NCI-H774 (cell line): ENCODE measurements around the gene PPP1R9B.

ENCODE experiments used
- DNase-seq: peaks from one replicate; lab custom pipeline; 2025; lab: John Stamatoyannopoulos, UW

Gene PPP1R9B

GRCh38 chr17:50103252-50103651, 47.2 kb downstream of the PPP1R9B start:
- DNase-seq: no peak

- DNase-seq: no peak
Observed at GRCh38 chr17:50102164-50102991, 48.1 kb downstream of the PPP1R9B start.

- DNase-seq: no peak
Observed at GRCh38 chr17:50101346-50102163, 48.9 kb downstream of the PPP1R9B start.

- no peak for DNase-seq
Observed at GRCh38 chr17:50100921-50101345, 49.5 kb downstream of the PPP1R9B start.

DNA sequence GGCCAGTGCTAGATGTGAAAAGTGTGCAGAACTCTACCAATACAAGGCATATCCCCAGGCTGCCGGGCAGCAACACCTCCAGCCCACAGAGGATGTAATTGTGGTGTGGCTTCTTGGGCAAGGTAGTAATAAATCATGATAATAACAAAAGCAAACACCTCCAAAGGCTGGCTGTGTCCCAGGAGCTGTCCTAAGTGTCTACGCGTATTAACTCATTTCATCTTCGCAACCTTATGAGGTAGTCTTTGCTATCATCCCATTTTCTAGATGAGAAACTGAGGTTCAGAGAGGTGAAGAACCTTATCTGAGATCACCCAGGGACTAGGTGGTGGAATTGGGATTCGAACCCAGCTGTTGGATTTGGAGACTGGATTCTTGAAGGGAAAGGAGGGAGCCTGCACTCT, 50.0 kb downstream of the PPP1R9B start:
- no peak for DNase-seq

DNA sequence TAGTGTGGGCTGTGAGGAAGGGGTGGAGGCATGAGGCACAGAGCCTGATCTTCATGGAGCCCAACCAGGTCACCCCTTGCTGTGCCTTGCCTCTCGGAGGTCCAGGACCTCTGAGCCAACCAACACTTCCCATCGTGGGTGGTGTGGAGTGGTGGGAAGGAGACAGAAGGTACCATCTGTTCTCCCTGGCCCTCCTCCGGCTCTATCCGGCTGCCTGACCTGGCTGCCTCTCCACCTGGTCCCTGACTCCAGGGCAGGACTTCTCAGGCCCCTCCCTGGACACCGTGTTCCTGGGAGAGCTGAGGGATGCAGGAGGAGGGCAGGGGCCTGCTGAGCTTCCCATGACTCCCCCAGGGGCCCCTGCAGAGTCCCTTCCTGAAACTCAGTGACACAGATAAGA, 51.5 kb downstream of the PPP1R9B start:
- no peak for DNase-seq

DNA sequence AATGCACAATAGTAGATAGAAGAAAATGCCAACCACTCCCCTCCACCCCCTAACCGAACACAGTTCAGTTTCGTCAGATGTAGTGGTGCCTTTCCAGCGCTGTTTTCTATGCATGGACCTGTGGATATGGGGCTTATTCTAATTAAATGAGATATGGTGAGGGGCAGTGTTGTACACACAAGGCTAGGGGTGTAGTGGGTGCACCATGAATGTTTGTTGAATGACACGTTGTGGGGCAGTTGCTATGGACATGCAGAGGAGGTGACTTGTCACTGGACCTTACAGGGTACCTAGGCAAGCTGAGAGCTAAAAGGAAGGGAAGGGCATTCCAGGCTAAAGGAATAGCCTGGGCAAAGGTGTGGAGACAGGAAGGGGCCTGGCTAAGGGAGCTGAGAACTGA, 51.9 kb downstream of the PPP1R9B start:
- DNase-seq: no peak

GRCh38 chr17:50097926-50098325, 52.6 kb downstream of the PPP1R9B start:
- DNase-seq: no peak

- DNase-seq: no peak
Observed at GRCh38 chr17:50097455-50097854, 53.0 kb downstream of the PPP1R9B start.

DNA sequence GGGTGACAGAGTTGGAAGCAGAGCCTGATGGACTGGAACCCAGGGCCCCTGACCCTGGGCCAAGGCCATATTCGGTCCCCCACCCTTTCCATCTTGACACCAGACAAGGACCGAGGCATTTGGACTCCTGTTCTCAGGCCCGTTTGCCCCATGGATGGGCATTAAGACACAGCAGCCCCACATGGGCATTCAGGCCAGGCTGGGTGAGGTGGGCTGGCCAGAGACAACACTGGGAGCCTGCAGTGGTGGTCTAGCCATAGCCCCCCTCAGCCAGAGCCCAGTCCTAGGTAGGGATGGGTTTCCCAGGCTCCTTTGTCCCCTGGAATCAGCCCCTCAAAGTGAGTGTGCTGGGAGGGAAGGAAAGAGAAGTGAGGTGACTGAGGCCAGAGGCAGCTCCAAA, 53.7 kb downstream of the PPP1R9B start:
- no peak for DNase-seq

DNA sequence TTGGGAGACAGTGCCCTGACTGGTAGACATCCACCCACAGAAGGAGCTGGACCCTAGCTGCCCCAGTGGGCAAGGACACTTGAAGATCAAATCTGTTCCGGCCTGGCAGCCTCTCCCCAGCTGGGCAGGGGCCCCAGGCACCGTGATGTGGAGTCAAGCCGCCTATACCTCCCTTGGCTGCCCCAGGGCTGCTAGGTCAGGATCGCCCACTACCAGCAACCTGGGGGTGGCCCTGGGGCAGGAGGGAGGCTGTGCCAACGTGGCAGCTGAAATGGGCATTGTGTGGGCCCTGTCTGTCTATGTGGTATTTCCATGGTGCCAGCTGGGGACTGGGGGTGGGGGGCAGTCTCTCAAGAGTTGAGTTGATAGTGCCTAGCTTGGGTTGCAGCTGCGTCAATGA, 54.4 kb downstream of the PPP1R9B start:
- no peak for DNase-seq

DNA sequence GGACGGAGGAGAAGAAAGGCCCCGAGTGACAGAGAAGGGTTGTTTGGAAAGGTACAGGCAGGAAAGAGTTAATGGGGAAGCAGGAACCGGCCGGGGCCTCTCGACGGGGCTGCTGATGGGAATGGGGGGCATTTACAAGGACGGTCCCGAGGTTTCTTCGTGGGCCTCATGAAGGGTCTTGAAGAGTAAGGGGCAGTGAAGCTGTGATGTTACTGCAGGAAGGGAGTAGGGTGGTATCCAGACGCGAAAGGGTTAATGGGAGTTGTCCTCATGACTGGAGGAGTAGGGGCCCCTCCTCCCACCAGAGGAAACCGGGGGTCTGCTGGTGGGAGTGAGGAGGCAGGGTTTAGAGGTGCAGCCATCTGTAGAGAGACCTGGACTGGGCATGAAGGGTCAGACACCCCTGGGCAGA, 54.8 kb downstream of the PPP1R9B start:
- DNase-seq: no peak

- peak; percentile 98 for DNase-seq
Observed at GRCh38 chr17:50094753-50095619, 55.5 kb downstream of the PPP1R9B start, which contains the start of gene PDK2. Gene PDK2, plus strand, starts transcription at chr17:50095351. Its CDS starts 85 bp downstream, at chr17:50095436.

GRCh38 chr17:50094243-50094752, 56.2 kb downstream of the PPP1R9B start:
- DNase-seq: peak; percentile 90

GRCh38 chr17:50093807-50094206, 56.7 kb downstream of the PPP1R9B start:
- DNase-seq: no peak

DNA sequence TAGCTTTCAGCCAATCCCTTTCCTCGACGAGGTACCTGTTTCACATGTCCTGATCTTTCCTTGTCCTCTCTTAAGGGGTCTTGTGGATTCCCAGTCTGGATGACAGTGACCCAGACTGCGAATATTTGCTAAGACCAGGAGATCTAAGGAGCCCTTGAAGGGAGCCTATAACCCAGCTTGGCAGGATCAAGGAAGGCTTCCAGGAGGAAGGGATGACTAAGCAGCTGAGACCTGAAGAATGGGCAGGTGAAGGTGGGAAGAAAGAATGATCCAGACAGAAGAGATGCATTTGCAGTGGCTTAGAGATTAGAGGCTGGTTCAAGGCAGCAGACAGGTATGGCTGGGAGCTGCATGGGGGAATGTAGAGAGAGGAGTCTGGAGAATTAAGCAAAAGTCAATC, 57.2 kb downstream of the PPP1R9B start:
- DNase-seq: no peak

DNA sequence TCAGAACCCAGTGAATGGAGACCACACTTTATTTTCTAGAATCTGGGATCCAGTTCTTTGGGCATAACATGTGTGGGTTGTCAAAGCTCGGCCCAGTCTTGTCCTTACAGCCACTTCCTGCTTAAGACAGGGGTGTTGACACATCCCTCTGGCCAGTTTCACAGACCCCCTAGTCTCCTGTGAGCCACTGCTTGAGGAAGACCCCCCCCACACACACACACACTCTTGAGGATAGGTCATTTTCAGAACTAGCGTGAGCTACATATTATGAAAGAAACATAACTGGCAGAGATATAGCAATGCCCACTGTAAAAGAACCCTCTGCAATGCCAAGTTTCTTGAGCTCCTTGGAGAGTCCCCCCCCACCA, 58.6 kb downstream of the PPP1R9B start:
- DNase-seq: no peak

DNA sequence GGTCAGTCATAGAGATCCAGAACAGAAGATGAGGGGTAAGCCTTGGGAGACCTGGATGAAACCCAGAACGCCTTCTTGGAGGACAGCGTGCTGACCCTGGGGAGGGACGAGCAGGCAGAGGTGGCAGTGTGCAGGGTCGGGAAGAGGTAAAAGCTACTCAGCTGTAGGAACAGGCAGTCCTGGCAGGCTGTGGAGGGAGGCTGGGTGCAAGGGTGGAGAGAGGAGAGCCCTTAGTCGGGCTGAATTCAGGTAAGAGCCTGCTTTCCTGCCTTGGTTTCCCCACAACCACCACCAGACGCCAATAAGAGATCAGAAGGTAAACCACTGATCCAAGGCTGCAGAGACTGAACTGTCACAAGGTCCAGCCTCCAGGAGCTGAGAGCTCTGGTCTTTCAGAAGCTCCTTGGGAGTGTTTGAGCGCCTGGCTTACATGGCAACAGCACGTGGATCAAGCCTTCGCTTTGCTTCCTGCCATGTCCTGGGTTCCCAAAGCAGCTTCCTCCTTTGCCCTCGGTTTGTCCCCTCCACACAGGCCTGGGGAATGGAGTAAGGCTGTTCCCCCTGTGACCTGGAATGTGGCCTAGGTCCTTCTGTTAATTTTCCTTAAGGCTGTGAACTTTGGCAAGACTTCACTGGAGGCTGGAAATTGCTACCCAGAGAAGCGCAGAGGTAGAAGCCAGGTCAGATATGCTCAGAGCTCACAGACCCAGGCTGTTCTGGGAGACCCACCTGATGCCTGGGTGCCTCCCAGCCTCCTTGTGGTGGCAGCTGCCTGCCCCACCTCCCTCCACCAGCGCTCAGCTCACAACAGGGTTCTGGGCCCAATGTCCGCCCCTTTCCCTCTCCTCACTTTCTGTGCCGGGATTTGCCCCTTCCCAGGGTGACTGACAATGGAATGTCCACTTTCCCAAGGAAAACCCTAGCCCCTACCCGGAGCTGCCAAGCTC, 59.2 kb downstream of the PPP1R9B start:
- DNase-seq: no peak

- DNase-seq: no peak
Observed at GRCh38 chr17:50090071-50090470, 60.4 kb downstream of the PPP1R9B start.

DNA sequence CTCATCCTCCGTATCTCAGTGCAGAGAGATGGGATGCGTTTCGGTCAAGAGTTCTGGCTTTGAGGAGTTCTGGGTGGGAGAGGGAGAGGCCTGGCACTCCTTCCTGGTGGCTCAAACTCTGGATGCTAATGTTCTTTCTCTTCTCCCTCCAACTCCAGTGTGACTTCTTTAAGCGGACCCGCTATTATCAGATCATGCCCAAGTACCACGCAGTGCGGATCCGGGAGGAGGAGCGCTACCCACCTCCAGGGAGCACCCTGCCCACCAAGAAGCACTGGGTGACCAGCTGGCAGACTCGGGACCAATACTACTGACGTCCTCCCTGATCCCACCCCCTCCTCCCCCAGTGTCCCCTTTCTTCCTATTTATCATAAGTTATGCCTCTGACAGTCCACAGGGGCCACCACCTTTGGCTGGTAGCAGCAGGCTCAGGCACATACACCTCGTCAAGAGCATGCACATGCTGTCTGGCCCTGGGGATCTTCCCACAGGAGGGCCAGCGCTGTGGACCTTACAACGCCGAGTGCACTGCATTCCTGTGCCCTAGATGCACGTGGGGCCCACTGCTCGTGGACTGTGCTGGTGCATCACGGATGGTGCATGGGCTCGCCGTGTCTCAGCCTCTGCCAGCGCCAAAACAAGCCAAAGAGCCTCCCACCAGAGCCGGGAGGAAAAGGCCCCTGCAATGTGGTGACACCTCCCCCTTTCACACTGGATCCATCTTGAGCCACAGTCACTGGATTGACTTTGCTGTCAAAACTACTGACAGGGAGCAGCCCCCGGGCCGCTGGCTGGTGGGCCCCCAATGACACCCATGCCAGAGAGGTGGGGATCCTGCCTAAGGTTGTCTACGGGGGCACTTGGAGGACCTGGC, 61.3 kb downstream of the PPP1R9B start:
- no peak for DNase-seq
